Activated CD4-positive, alpha-beta memory T cell treated with anti-CD3 and anti-CD28 coated beads for 36 hours (primary cell): ENCODE results near the gene GSTP1. TPM values are rescaled to one million over a fixed set of nuclear protein-coding genes. Genes with fewer than 3 reads are reported as not detected.

Source experiments
- CTCF ChIA-PET: fragments of 350-600 bp; sonication (Branson Sonifier 250); formaldehyde crosslinking; loops from one replicate; lab custom pipeline; 2021; ENCODE audit warnings: antibody characterized with exemption, inconsistent platforms; lab: Charles Lee
- POLR2A ChIA-PET: fragments of 350-600 bp; sonication (Branson Sonifier 250); formaldehyde crosslinking; loops from one replicate; lab custom pipeline; 2021; ENCODE audit warnings: antibody characterized with exemption; lab: Charles Lee
- DNase-seq: peaks from one replicate; pipeline ENCODE4 v3.0.0-alpha.2; 2020
- H3K27ac Mint-ChIP-seq: one replicate; pipeline ENCODE4 v1.8.0; 2021; ENCODE audit warnings: mixed read lengths
- H3K27me3 Mint-ChIP-seq: one replicate; pipeline ENCODE4 v1.8.0; 2021; ENCODE audit warnings: mixed read lengths
- H3K36me3 Mint-ChIP-seq: one replicate; pipeline ENCODE4 v1.8.0; 2021; ENCODE audit warnings: mixed read lengths
- H3K4me1 Mint-ChIP-seq: one replicate; pipeline ENCODE4 v1.8.0; 2021; ENCODE audit warnings: low read depth, mixed read lengths
- H3K4me3 Mint-ChIP-seq: one replicate; pipeline ENCODE4 v1.8.0; 2021; ENCODE audit warnings: mild to moderate bottlenecking, mixed read lengths
- H3K9me3 Mint-ChIP-seq: one replicate; pipeline ENCODE4 v1.8.0; 2021; ENCODE audit warnings: mixed read lengths
- intact Hi-C: fragments of 100-400 bp; cut with micrococcal nuclease; formaldehyde crosslinking; loops from one replicate; pipeline ENCODE4 v1.15.1; 2023
- total RNA-seq, 2 experiments: library from RNA; stranded (reverse); gene quantifications; one replicate each; pipeline ENCODE4 v1.2.3, GENCODE V29; 2021

The GSTP1 gene
- total RNA-seq, 2 experiments from 2014 or later = 361 to 362 TPM

GRCh38 chr11:67634366-67635230, 51.0 kb downstream of the GSTP1 start:
- H3K4me3 Mint-ChIP-seq = no peak overlapping the region
- H3K36me3 Mint-ChIP-seq = no peaks in the 10 kb centered on the region
- no peak for DNase-seq
- no peak overlapping the region for H3K27ac Mint-ChIP-seq
- ChIA-PET POLR2A (interaction anchor here (0.6 kb wide), 1 partner anchor 271 kb away, joined by 4 read pairs; no protein-coding TSS in a partner anchor), CTCF (interaction anchor here (2.1 kb wide), 1 partner anchor 25 kb away, joined by 9 read pairs; no protein-coding TSS in a partner anchor)
- H3K27me3 Mint-ChIP-seq = no peaks in the 10 kb centered on the region
- intact Hi-C loops = no loop called here
- no peaks in the 10 kb centered on the region for H3K9me3 Mint-ChIP-seq
- H3K4me1 Mint-ChIP-seq = peaks cover 6% of the 10 kb centered on the region

GRCh38 chr11:67635231-67635521, 51.6 kb downstream of the GSTP1 start:
- no peak for DNase-seq
- H3K27me3 Mint-ChIP-seq = no peaks in the 10 kb centered on the region
- intact Hi-C loops = no loop called here
- no peak overlapping the region for H3K4me3 Mint-ChIP-seq
- CTCF ChIA-PET = interaction anchor here (2.1 kb wide), 1 partner anchor 24 kb away, joined by 9 read pairs; no protein-coding TSS in a partner anchor
- no peaks in the 10 kb centered on the region for H3K36me3 Mint-ChIP-seq
- POLR2A ChIA-PET = no interaction called here
- H3K27ac Mint-ChIP-seq = no peak overlapping the region
- no peaks in the 10 kb centered on the region for H3K9me3 Mint-ChIP-seq
- H3K4me1 Mint-ChIP-seq = peaks cover 8% of the 10 kb centered on the region

Other genes starting within 250 kb of the GSTP1 start
- gene POLD4, start 230.3 kb upstream of the GSTP1 start, total RNA-seq = 10 to 100 TPM; 62.0 to 67.4 TPM
- under 1 TPM; 0.39 to 0.45 TPM for gene CLCF1, start 210.2 kb upstream of the GSTP1 start, total RNA-seq
- gene RAD9A, start 191.8 kb upstream of the GSTP1 start, total RNA-seq = 10 to 100 TPM; 31.0 to 39.1 TPM
- gene PPP1CA, start 182.0 kb upstream of the GSTP1 start, total RNA-seq = 100 to 1,000 TPM; 261 to 267 TPM
- 100 to 1,000 TPM; 123 to 126 TPM for gene TBC1D10C, start 179.7 kb upstream of the GSTP1 start, total RNA-seq
- 1 to 10 TPM; 2.3 to 3.3 TPM for gene CARNS1, start 168.1 kb upstream of the GSTP1 start, total RNA-seq
- 10 to 100 TPM; 57.4 to 57.5 TPM for gene RPS6KB2, start 155.3 kb upstream of the GSTP1 start, total RNA-seq
- gene PTPRCAP, start 146.1 kb upstream of the GSTP1 start, total RNA-seq = 10 to 100 TPM; 93.5 to 97.4 TPM
- gene CORO1B, start 140.3 kb upstream of the GSTP1 start, total RNA-seq = 100 to 1,000 TPM; 345 to 358 TPM
- gene GPR152, start 131.1 kb upstream of the GSTP1 start, total RNA-seq = not detected
- 1 to 10 TPM; 1.0 to 1.2 TPM for gene CABP4, start 128.5 kb upstream of the GSTP1 start, total RNA-seq
- 10 to 100 TPM; 68.2 to 75.2 TPM for gene TMEM134, start 114.6 kb upstream of the GSTP1 start, total RNA-seq
- gene AIP, start 100.8 kb upstream of the GSTP1 start, total RNA-seq = 100 to 1,000 TPM; 160 to 169 TPM
- gene PITPNM1, start 78.4 kb upstream of the GSTP1 start, total RNA-seq = 100 to 1,000 TPM; 139 to 143 TPM
- gene CDK2AP2, start 75.7 kb upstream of the GSTP1 start, total RNA-seq = 10 to 100 TPM; 82.7 to 84.7 TPM
- gene CABP2, start 60.4 kb upstream of the GSTP1 start, total RNA-seq = not detected
- gene NDUFV1, start 23.1 kb downstream of the GSTP1 start, total RNA-seq = 100 to 1,000 TPM; 279 to 287 TPM
- 10 to 100 TPM; 23.3 to 24.3 TPM for gene NUDT8, start 46.1 kb downstream of the GSTP1 start, total RNA-seq
- gene TBX10, start 56.0 kb downstream of the GSTP1 start, total RNA-seq = not detected
- under 1 TPM; 0.29 to 0.33 TPM for gene ACY3, start 66.9 kb downstream of the GSTP1 start, total RNA-seq
- not detected for gene ALDH3B2, start 90.8 kb downstream of the GSTP1 start, total RNA-seq